ENCODE data around the gene POU3F1. TPM values are rescaled to one million over a fixed set of nuclear protein-coding genes. Genes with fewer than 3 reads are reported as not detected.
A peak's percentile ranks its signal among the peaks of the same experiment; 100 is the strongest.

POU3F1 gene
- not detected for polyA plus RNA-seq (2013, experiment 1 of 2)
- polyA plus RNA-seq (2013, experiment 2 of 2) = 0.01 TPM

DNA sequence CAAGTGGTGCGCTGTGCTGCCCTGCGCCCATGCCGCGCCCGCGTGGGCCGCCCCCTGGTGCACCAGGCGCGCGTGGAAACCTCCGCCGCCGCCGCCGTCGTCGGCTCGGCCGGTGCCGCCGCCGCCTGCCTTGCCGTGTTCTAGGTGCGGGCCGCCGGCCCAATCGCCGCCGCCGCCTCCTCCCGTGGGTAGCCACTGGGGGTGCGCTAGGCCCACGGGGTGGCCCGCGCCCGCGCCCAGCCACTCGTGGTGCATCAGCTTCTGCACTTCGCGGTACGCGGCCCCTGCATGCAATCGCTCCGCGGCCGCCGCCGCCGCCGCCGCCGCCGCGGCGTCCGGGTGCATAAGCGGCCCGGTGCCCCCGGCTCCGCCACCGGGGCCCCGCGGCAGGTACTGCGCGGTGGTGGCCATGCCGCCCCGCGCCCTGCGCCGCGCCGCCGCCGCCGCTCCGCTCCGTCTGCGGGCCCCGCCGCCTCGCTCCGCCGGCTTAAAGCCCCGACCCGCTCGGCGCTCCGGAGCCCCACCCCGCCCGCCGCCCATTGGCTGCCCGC, at the start of gene POU3F1:
Gene POU3F1, minus strand, starts transcription at position 461 of the 551 bp plus-strand sequence. Its CDS starts 50 bp downstream, at position 411.
- Histone ChIP-seq H3K4me3 (ENCODE audit: insufficient read depth in 1 of 2, low read depth in 1 of 2, low read length in 2 of 2) (peak within 1 kb of the TSS; percentile 58 to 72), H3K36me3 (ENCODE audit: control insufficient read depth in 1 of 2, insufficient read depth in 2 of 2, low read depth in 1 of 2, low read length in 2 of 2) (no peaks in the 10 kb centered on the region), H3K4me2 (ENCODE audit: low read length, poor library complexity, severe bottlenecking) (peak within 1 kb of the TSS; percentile 91), H2AK5ac (ENCODE audit: low read length, severe bottlenecking) (no peak within 1 kb of the TSS), H2AFZ (ENCODE audit: low read depth, low read length) (peak within 1 kb of the TSS; percentile 42), H3K14ac (ENCODE audit: low read length in 2 of 2) (no peak within 1 kb of the TSS), H2BK5ac (ENCODE audit: low read depth, low read length, poor library complexity, severe bottlenecking) (no peak within 1 kb of the TSS), H3K27me3 (ENCODE audit: control insufficient read depth in 1 of 2, insufficient read depth in 1 of 2, low read length in 2 of 2) (peaks cover 52 to 73% of the 10 kb centered on the region in 2 experiments), H3K9ac (ENCODE audit: low read length) (peak within 1 kb of the TSS; percentile 32), H2BK12ac (ENCODE audit: low read length in 2 of 2) (no peak within 1 kb of the TSS), H3K79me1 (replicated peaks; ENCODE audit: low read length, poor library complexity, severe bottlenecking) (no peaks in the 10 kb centered on the region), H3K9me3 (ENCODE audit: control insufficient read depth, low read length) (no peaks in the 10 kb centered on the region), H3K4ac (ENCODE audit: low read depth in 1 of 2, low read length in 2 of 2) (no peak within 1 kb of the TSS), H4K91ac (ENCODE audit: low read length) (no peak within 1 kb of the TSS), H3K4me1 (ENCODE audit: control insufficient read depth, insufficient read depth, low read depth, low read length) (peaks cover 50% of the 10 kb centered on the region), H2BK120ac (ENCODE audit: low read depth, low read length) (no peak within 1 kb of the TSS), H3K18ac (ENCODE audit: low read depth in 1 of 2, low read length in 2 of 2) (no peak within 1 kb of the TSS), H4K8ac (ENCODE audit: low read length) (no peak within 1 kb of the TSS), H3K27ac (ENCODE audit: low read length, poor library complexity, severe bottlenecking) (no peak within 1 kb of the TSS), H3K23ac (ENCODE audit: low read length in 2 of 2) (peak within 1 kb of the TSS in 1 of 2 experiments; percentile 74), H2BK15ac (ENCODE audit: low read depth, poor library complexity, severe bottlenecking) (no peak within 1 kb of the TSS)
- 3% methylated on average over 49 of the region's 92 CpGs for WGBS
- no peak for DNase-seq

GRCh38 chr1:38095454-38095931, 48.9 kb upstream of the POU3F1 start:
- WGBS = 85% methylated on average over 11 of the region's 12 CpGs
- Histone ChIP-seq H3K4ac (ENCODE audit: low read depth in 1 of 2, low read length in 2 of 2) (no peak overlapping the region), H3K4me3 (ENCODE audit: insufficient read depth in 1 of 2, low read depth in 1 of 2, low read length in 2 of 2) (no peak overlapping the region), H2AFZ (ENCODE audit: low read depth, low read length) (no peak overlapping the region), H2BK12ac (ENCODE audit: low read length in 2 of 2) (no peak overlapping the region), H2BK15ac (ENCODE audit: low read depth, poor library complexity, severe bottlenecking) (no peak overlapping the region), H3K4me2 (ENCODE audit: low read length, poor library complexity, severe bottlenecking) (no peak overlapping the region), H3K9ac (ENCODE audit: low read length) (no peak overlapping the region), H3K14ac (ENCODE audit: low read length in 2 of 2) (no peak overlapping the region), H3K18ac (ENCODE audit: low read depth in 1 of 2, low read length in 2 of 2) (no peak overlapping the region), H4K91ac (ENCODE audit: low read length) (no peak overlapping the region), H3K9me3 (ENCODE audit: control insufficient read depth, low read length) (no peaks in the 10 kb centered on the region), H2BK5ac (ENCODE audit: low read depth, low read length, poor library complexity, severe bottlenecking) (no peak overlapping the region), H3K36me3 (ENCODE audit: control insufficient read depth in 1 of 2, insufficient read depth in 2 of 2, low read depth in 1 of 2, low read length in 2 of 2) (no peaks in the 10 kb centered on the region), H3K79me1 (replicated peaks; ENCODE audit: low read length, poor library complexity, severe bottlenecking) (no peaks in the 10 kb centered on the region), H3K27ac (ENCODE audit: low read length, poor library complexity, severe bottlenecking) (no peak overlapping the region), H3K23ac (ENCODE audit: low read length in 2 of 2) (no peak overlapping the region), H3K27me3 (ENCODE audit: control insufficient read depth in 1 of 2, insufficient read depth in 1 of 2, low read length in 2 of 2) (peaks cover 32 to 70% of the 10 kb centered on the region in 2 experiments), H2BK120ac (ENCODE audit: low read depth, low read length) (no peak overlapping the region), H4K8ac (ENCODE audit: low read length) (no peak overlapping the region), H3K4me1 (ENCODE audit: control insufficient read depth, insufficient read depth, low read depth, low read length) (no peaks in the 10 kb centered on the region), H2AK5ac (ENCODE audit: low read length, severe bottlenecking) (no peak overlapping the region)
- DNase-seq = no peak

GRCh38 chr1:38094711-38095290, 48.2 kb upstream of the POU3F1 start:
- WGBS = 84% methylated on average over 9 of the region's 11 CpGs
- no peak overlapping the region for H3K4me2 ChIP-seq (ENCODE audit: low read length, poor library complexity, severe bottlenecking)
- no peak overlapping the region for H2AFZ ChIP-seq (ENCODE audit: low read depth, low read length)
- H4K8ac ChIP-seq (ENCODE audit: low read length) = no peak overlapping the region
- no peak overlapping the region for H2BK15ac ChIP-seq (ENCODE audit: low read depth, poor library complexity, severe bottlenecking)
- H3K4me1 ChIP-seq (ENCODE audit: control insufficient read depth, insufficient read depth, low read depth, low read length) = no peaks in the 10 kb centered on the region
- peaks cover 38 to 73% of the 10 kb centered on the region in 2 experiments for H3K27me3 ChIP-seq (ENCODE audit: control insufficient read depth in 1 of 2, insufficient read depth in 1 of 2, low read length in 2 of 2)
- DNase-seq = no peak
- no peak overlapping the region for H4K91ac ChIP-seq (ENCODE audit: low read length)
- H3K23ac ChIP-seq (ENCODE audit: low read length in 2 of 2) = no peak overlapping the region
- H2AK5ac ChIP-seq (ENCODE audit: low read length, severe bottlenecking) = no peak overlapping the region
- H3K4me3 ChIP-seq (ENCODE audit: insufficient read depth in 1 of 2, low read depth in 1 of 2, low read length in 2 of 2) = no peak overlapping the region
- no peaks in the 10 kb centered on the region for H3K79me1 ChIP-seq (replicated peaks; ENCODE audit: low read length, poor library complexity, severe bottlenecking)
- no peak overlapping the region for H2BK120ac ChIP-seq (ENCODE audit: low read depth, low read length)
- H3K9me3 ChIP-seq (ENCODE audit: control insufficient read depth, low read length) = no peaks in the 10 kb centered on the region
- H2BK12ac ChIP-seq (ENCODE audit: low read length in 2 of 2) = no peak overlapping the region
- H2BK5ac ChIP-seq (ENCODE audit: low read depth, low read length, poor library complexity, severe bottlenecking) = no peak overlapping the region
- H3K18ac ChIP-seq (ENCODE audit: low read depth in 1 of 2, low read length in 2 of 2) = no peak overlapping the region
- no peak overlapping the region for H3K4ac ChIP-seq (ENCODE audit: low read depth in 1 of 2, low read length in 2 of 2)
- no peaks in the 10 kb centered on the region for H3K36me3 ChIP-seq (ENCODE audit: control insufficient read depth in 1 of 2, insufficient read depth in 2 of 2, low read depth in 1 of 2, low read length in 2 of 2)
- no peak overlapping the region for H3K9ac ChIP-seq (ENCODE audit: low read length)
- no peak overlapping the region for H3K27ac ChIP-seq (ENCODE audit: low read length, poor library complexity, severe bottlenecking)
- H3K14ac ChIP-seq (ENCODE audit: low read length in 2 of 2) = no peak overlapping the region

DNA sequence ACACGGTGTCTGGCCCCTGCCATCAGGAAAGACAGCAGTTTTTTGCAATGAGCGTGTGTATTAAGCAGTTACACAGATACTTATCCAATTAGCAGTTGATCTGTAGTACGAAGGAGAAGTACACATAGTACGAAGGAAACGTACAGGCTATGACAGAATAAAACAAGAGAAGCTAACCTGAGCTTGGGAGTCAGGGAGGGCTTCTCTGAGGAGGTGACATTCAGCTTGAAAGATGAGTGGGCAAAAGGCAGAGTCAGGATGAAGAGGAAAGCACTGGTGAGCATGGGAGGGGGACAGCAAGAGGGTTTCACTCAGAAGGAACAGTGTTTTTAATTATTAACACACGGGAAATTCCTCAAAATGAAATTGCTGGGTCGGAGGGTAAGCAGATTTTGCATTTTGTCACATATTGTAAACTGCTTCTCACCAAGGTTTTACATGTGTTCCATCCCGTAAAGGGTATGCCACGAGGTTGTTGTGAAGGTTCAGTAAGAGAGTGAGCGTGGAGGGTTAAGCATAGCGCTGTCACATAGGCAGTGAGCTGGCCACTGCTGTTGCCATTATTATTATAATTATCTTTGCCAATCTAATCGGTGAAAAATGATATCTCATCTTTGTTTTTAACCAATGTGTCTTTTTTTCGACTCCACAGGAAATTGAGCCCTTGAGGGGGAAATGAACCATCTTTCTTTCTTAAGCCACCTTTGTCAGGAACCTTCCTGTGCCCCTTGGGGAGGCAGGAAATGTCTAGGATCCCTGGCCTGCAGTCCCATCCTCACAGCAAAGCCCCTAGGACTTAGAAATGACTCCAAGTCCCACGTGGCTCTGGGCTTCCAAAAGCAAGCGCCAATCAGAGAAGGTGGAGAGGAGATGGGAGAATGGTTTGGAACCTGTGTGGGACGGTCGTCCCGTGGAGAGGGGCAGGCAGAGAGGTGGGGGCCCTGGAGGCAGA, 47.3 kb upstream of the POU3F1 start:
- WGBS = 66% methylated on average over 14 of the region's 18 CpGs
- Histone ChIP-seq H2BK15ac (ENCODE audit: low read depth, poor library complexity, severe bottlenecking) (no peak overlapping the region), H2BK5ac (ENCODE audit: low read depth, low read length, poor library complexity, severe bottlenecking) (no peak overlapping the region), H2AFZ (ENCODE audit: low read depth, low read length) (no peak overlapping the region), H3K27ac (ENCODE audit: low read length, poor library complexity, severe bottlenecking) (no peak overlapping the region), H3K4me3 (ENCODE audit: insufficient read depth in 1 of 2, low read depth in 1 of 2, low read length in 2 of 2) (no peak overlapping the region), H3K4ac (ENCODE audit: low read depth in 1 of 2, low read length in 2 of 2) (no peak overlapping the region), H4K8ac (ENCODE audit: low read length) (no peak overlapping the region), H3K79me1 (replicated peaks; ENCODE audit: low read length, poor library complexity, severe bottlenecking) (no peaks in the 10 kb centered on the region), H3K23ac (ENCODE audit: low read length in 2 of 2) (no peak overlapping the region), H3K4me2 (ENCODE audit: low read length, poor library complexity, severe bottlenecking) (no peak overlapping the region), H3K4me1 (ENCODE audit: control insufficient read depth, insufficient read depth, low read depth, low read length) (no peaks in the 10 kb centered on the region), H3K27me3 (ENCODE audit: control insufficient read depth in 1 of 2, insufficient read depth in 1 of 2, low read length in 2 of 2) (peaks cover 44 to 81% of the 10 kb centered on the region in 2 experiments), H2BK120ac (ENCODE audit: low read depth, low read length) (no peak overlapping the region), H3K18ac (ENCODE audit: low read depth in 1 of 2, low read length in 2 of 2) (no peak overlapping the region), H3K36me3 (ENCODE audit: control insufficient read depth in 1 of 2, insufficient read depth in 2 of 2, low read depth in 1 of 2, low read length in 2 of 2) (no peaks in the 10 kb centered on the region), H3K9me3 (ENCODE audit: control insufficient read depth, low read length) (no peaks in the 10 kb centered on the region), H4K91ac (ENCODE audit: low read length) (no peak overlapping the region), H3K9ac (ENCODE audit: low read length) (no peak overlapping the region), H2BK12ac (ENCODE audit: low read length in 2 of 2) (no peak overlapping the region), H2AK5ac (ENCODE audit: low read length, severe bottlenecking) (no peak overlapping the region), H3K14ac (ENCODE audit: low read length in 2 of 2) (no peak overlapping the region)
- no peak for DNase-seq

Data from mesenchymal stem cell (in vitro differentiated cells and primary cell).